DMS79 (cell line): Measurements from ENCODE around the gene FOXP1.

Experiments used
- DNase-seq: peaks from one replicate; lab custom pipeline; 2025; lab: John Stamatoyannopoulos, UW

The FOXP1 gene

GRCh38 chr3:71005702-71006321 is 577.7 kb downstream of the FOXP1 start:
- no peak for DNase-seq

- no peak for DNase-seq
Observed at GRCh38 chr3:71003511-71003910, 580.0 kb downstream of the FOXP1 start.

- no peak for DNase-seq
Observed at GRCh38 chr3:71002298-71002697, 581.2 kb downstream of the FOXP1 start.

- no peak for DNase-seq
Observed at GRCh38 chr3:71001303-71001830, 582.2 kb downstream of the FOXP1 start.

- no peak for DNase-seq
Observed at GRCh38 chr3:71000483-71000882, 583.0 kb downstream of the FOXP1 start.

GRCh38 chr3:70999730-71000129 is 583.8 kb downstream of the FOXP1 start:
- no peak for DNase-seq

- no peak for DNase-seq
Observed at GRCh38 chr3:70996082-70996481, 587.4 kb downstream of the FOXP1 start.

GRCh38 chr3:70994644-70995043 is 588.9 kb downstream of the FOXP1 start:
- no peak for DNase-seq

GRCh38 chr3:70992562-70993204 is 590.8 kb downstream of the FOXP1 start:
- no peak for DNase-seq

- DNase-seq, result no peak
Observed at GRCh38 chr3:70992131-70992530, 591.4 kb downstream of the FOXP1 start.

- no peak for DNase-seq
Observed at GRCh38 chr3:70990723-70991122, 592.8 kb downstream of the FOXP1 start.

GRCh38 chr3:70990185-70990584 is 593.3 kb downstream of the FOXP1 start:
- no peak for DNase-seq

- no peak for DNase-seq
Observed at GRCh38 chr3:70989174-70989573, 594.4 kb downstream of the FOXP1 start.

GRCh38 chr3:70988111-70988510 is 595.4 kb downstream of the FOXP1 start:
- no peak for DNase-seq

GRCh38 chr3:70985572-70985971 is 598.0 kb downstream of the FOXP1 start:
- DNase-seq, result no peak

- DNase-seq, result no peak
Observed at GRCh38 chr3:70984776-70985482, 598.6 kb downstream of the FOXP1 start.

GRCh38 chr3:70982700-70983140 is 600.8 kb downstream of the FOXP1 start:
- DNase-seq, result no peak

- DNase-seq, result no peak
Observed at GRCh38 chr3:70982284-70982683, 601.2 kb downstream of the FOXP1 start.

- no peak for DNase-seq
Observed at GRCh38 chr3:70981231-70981880, 602.2 kb downstream of the FOXP1 start.

- DNase-seq, result no peak
Observed at GRCh38 chr3:70980646-70981170, 602.8 kb downstream of the FOXP1 start.

- DNase-seq, result no peak
Observed at GRCh38 chr3:70979983-70980645, 603.4 kb downstream of the FOXP1 start.

- DNase-seq, result no peak
Observed at GRCh38 chr3:70977712-70978111, 605.8 kb downstream of the FOXP1 start.
